ENCODE results near the gene POGZ.
"Not testable (repeated sequence)": the region's sequence is repeated elsewhere in the genome, so short reads cannot be mapped to it uniquely, and the experiment has no call there.

POGZ gene

DNA sequence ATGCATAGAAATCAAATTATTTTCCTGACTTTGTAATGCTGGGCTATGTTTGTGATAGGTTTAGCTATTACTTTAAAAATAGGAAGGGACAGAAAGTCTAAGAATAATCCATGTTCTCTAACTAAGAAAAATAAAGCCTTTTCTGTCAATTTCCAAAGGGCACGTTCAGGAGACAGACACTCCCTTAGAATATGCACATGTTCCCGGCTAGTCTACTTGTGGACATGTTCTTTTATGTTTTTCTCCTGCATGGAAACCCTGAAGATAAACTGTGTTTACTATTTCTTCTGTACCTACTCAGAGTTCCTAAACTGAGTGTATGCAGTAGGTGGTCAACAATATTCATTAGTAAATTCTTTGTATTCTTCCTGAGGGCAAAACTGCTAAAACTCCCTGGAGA lies 47.4 kb downstream of the POGZ start:
- no peak for DNase-seq (ENCODE audit: low read depth in 2 of 2)

DNA sequence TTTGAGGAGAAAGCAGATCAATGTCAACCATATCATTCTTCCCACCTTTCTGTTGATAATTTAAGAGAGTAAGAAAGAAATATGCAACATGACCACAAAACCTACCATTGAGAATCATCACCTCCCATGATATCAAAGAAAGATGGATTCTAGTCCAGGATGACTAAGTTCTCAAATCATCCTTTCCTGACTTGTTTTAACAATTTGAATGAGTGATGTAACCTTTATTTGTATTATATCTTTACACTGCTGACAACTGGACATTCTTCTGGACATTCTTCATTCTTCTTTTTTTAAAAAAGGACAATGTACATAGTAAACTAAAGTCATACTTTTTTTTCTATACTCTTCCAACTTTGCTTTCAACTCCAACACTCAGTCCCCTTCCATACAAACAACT lies 50.4 kb downstream of the POGZ start:
- DNase-seq (ENCODE audit: low read depth in 2 of 2): no peak

DNA sequence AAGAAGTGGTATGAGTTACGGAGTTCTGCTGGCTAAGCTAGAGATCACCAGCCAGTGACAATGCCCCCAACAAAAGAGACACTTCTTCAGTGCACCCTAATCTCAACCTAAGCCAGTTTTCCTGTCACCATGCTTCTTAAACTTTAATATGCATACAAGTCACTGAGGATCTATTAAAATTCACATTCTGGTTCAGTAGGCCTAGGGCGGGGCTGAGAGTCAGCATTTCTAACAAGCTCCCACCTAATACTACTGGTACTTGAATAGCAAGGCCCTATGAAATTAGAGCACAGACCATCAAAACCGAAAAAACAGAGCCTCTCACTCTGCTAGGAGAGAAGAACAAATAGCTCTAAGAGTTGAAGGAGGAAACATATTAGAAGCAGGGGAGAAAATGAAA lies 52.0 kb downstream of the POGZ start:
- DNase-seq (ENCODE audit: low read depth in 2 of 2): no peak

DNA sequence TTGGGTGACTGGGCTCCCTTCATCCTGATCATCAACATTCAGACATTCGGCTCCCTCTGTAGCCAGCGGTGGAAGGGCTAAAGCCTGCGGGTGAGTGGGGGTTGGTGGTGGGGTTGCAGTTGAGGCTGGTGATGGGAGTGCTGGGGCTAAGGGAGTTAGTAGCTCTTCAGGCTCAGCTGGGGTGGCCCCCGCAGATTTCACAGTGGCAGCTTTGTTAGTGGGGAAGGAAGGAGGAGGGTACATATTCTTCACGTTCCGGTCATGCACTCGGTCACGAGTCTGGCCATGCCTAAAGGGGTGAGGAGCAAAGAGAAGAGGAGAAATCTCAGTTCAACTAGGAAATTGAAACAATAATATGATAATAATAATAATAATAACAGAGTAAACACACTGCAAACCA lies 53.1 kb downstream of the POGZ start:
- no peak for DNase-seq (ENCODE audit: low read depth in 2 of 2)

DNA sequence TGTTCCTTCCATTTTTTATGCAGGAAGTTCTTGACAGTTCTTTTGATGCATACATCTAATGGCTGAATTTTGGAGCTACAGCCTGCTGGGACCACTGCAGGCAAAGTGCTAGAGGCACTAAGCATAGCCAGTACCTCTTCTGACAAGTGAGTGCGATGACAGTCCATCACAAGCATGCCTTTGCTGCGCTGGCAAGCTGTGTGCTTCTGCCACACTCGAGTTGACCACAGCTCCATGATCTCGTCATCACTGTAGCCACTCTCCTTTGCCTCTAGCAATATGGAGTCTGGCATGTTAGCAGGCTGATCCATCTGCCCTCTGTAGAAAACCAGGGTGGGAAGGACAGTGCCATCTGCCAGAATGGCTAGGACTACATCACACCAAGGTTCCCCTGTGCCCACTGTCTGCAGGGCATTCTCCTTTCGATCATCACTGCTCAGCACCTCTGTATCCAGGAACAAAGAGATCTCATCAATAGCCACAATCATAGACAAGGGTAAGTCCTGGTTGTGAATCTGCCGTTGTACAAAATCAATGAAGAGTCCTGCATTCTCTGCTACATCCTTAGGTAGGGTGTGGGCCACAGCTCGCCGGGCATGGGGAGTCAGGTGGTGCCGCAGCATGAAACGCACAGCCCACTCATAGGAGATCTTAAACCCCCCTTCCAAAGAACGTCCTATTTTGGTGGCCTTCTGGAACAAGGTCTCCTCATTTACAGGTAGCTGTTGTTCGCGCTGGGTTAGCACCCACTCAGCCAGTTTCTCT lies 53.9 kb downstream of the POGZ start:
- DNase-seq (ENCODE audit: low read depth in 2 of 2): no peak

DNA sequence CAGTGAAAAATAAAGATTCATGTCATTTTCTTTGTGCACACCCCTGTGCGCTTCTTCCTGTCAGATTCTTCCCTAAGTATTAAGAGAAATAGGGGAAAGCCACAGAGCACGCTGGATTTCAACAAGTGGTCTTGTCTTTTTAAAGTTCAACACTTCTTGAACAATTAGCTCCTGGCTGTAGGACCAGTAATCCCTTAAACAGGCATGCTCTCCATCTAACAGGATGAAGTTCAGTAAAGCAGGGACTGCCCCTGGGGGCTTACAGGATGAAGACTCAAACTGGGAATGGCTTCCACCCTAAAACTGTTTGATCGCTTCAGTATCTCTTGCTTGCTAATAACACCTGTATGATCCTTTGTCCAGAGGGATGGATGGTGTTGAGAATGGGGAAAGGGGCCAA lies 55.7 kb downstream of the POGZ start:
- no peak for DNase-seq (ENCODE audit: low read depth in 2 of 2)

DNA sequence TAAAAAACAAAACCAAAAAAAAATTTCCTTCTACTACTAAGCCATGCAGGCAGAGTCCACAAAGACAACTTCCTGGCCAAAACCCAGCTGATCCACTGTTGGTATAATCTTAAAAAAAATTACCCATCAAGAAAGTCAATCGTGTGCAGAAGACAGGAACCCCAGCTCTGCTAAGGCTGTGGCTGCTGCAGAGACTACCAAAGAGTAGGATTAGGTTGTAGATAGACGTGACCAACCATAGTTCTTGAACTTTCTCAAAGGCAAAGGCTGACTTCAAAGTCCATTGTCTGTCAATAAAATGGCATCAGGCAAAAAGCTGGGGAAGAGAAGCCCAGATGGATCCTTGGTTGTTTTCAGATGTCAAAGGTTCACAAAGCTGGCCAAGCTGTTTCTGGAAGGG lies 56.5 kb downstream of the POGZ start:
- no peak for DNase-seq (ENCODE audit: low read depth in 2 of 2)

DNA sequence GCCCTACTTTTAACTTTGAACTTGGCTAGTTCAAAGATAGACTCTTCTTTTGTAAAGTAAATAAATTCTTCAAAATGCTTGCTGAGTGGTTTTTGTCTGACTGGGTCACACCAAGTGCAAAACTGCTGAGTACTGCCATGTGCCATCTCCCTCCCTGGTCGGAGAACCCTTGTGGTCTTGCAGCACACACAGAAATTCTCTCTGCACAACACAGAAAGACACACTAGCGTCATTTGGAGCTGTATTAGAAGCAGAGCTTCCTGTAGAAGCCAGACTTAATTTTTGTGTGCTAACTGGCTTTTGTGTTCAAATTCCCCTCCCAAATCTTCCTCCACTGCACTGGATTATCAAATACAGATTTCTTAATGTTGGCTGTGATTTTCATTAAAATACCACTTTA lies 57.4 kb downstream of the POGZ start:
- no peak for DNase-seq (ENCODE audit: low read depth in 2 of 2)

DNA sequence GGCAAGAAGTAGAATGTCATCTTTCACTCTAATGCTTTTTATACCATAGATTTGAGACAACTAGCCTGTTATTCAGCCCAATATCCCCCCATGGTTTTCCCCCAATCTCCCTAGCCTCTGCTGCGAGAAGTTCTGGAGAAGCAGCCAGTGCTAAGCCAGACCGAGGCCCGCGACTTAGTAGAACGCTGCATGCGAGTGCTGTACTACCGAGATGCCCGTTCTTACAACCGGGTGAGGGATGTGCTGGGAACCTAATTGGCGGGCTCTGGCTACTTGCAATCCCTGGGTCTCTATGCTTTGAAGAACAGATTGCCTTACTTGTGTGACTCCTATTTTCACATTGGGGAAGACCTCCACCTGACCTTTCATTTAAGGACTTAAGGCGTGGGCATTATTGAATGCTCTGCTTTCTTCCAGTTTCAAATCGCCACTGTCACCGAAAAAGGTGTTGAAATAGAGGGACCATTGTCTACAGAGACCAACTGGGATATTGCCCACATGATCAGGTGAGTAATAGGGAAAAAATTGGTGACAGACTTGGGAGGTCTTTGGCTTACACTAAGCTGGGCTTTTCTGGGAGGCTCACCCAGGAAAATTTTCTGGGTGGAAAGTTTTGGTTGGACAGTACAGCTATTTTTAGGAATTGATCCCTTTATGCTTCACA lies 58.0 kb downstream of the POGZ start:
- DNase-seq (ENCODE audit: low read depth in 2 of 2): no peak

DNA sequence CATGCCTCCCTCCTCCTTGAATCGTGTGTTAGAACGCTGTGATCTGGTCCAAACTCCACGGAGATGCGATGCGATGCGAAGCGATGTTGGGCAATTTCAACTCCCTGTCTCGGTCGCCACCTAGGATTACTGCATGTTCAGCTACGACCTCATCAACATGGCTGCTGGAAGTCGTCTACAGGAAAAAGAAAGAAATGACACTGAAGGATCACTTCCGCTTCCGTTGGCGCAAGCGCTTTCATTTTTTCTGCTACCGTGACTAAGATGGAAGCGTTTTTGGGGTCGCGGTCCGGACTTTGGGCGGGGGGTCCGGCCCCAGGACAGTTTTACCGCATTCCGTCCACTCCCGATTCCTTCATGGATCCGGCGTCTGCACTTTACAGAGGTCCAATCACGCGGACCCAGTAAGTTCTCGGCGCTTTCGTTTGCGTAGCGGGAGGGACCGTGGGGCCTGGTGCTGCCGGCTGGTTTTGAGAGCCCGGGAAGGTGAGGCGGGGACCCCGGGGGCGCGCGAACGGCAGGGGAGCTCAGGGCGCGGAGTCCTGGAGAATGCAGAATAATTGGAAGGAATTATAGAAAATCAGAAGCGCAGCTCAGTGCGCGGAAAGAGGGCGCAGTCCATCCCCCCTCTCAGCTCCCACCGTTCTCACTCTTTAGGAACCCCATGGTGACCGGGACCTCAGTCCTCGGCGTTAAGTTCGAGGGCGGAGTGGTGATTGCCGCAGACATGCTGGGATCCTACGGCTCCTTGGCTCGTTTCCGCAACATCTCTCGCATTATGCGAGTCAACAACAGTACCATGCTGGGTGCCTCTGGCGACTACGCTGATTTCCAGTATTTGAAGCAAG lies 59.7 kb downstream of the POGZ start, which contains the start of gene PSMB4:
PSMB4 (plus strand) TSS at position 250 of the 848 bp plus-strand sequence; CDS start at position 265, 15 bp downstream.
- DNase-seq (ENCODE audit: low read depth in 2 of 2): peak; percentile 65

DNA sequence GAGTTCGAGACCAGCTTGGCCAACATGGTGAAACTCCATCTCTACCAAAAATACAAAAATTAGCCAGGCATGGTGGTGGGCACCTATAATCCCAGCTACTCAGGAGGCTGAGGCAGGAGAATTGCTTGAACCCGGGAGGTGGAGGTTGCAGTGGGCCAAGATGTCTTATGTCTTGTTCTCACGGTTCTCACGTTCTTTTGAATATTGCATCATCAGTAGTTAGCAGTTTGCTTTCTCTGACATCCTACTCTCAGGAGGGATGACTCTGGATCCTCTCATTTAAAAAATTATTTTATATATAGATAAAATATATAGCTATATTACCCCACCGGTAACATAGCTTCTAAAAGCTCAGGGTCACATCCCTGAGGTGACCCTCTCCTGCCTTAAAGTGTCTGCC lies 63.0 kb downstream of the POGZ start:
- DNase-seq (ENCODE audit: low read depth in 2 of 2): not testable (repeated sequence)

DNA sequence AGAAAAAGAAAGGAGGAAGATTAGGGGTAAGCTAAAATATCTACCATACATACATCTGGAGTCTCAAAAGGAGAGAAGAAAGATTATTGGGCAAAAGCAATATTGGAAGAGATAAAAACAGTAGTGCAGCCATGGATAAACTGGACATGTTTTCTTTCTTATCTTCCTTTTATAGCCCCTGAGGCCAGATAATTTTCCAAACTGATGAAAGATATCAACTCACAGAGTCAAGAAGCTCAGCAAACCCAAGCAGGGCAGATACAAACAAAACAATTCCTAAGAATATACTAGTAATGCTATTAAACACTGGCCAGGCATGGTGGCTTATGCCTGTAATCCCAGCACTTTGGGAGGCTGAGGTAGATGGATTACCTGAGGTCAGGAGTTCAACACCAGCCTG lies 65.7 kb downstream of the POGZ start:
- no peak for DNase-seq (ENCODE audit: low read depth in 2 of 2)

DNA sequence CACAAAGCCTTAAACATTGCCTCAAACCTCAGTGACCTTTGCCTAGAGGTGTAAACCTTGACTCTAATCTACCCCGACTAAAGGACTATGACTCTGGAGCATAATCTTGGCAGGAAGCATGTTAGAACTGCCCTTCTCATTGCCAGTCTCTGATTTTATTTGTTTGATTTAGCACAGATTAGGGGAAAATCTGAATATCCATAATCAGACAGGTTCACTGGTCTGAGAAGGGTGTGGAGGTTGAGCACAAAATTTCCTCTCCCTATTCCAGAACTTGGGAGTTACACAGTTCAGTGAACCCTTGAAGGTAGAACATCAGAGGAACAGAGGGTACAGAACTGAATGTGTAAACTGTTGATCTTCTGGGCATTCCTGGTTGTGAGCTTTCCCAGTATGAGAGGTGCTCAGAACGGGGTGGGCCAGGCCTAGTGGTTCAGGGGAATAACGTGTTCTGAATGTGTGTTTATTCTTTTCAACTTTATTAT lies 68.2 kb downstream of the POGZ start:
- no peak for DNase-seq (ENCODE audit: low read depth in 2 of 2)

DNA sequence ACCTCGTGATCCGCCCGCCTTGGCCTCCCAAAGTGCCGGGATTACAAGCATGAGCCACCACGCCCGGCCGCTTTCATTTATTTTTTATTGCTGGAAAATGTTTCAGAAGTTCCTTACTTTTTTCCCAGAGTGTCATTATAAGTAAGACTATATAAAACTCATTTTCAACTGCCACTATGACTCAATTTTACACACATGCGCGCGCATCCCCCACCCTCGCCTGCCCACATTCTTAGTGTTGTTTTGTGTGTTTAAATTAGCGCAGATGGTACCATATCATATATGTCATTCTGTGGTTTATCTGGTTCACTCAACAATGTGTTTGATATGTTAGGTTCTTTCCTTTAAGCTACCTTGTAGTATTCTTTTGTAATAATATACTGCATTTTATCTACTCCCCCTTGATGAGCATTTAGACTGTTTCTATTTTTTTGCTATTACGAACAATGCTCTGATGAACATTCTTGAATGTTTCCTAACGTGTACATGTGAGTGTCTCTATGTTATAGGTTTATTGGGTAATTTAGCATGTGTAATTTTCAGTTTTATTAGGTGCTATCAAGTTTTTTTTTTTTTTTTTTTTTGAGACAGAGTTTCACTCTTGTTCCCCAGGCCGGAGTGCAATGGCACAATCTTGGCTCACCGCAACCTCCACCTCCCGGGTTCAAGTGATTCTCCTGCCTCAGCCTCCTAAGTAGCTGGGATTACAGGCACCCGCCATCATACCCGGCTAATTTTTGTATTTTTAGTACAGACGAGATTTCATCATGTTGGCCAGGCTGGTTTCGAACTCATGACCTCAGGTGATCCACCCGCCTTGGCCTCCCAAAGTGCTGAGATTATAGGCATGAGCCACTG lies 68.8 kb downstream of the POGZ start:
- not testable (repeated sequence) for DNase-seq (ENCODE audit: low read depth in 2 of 2)

DNA sequence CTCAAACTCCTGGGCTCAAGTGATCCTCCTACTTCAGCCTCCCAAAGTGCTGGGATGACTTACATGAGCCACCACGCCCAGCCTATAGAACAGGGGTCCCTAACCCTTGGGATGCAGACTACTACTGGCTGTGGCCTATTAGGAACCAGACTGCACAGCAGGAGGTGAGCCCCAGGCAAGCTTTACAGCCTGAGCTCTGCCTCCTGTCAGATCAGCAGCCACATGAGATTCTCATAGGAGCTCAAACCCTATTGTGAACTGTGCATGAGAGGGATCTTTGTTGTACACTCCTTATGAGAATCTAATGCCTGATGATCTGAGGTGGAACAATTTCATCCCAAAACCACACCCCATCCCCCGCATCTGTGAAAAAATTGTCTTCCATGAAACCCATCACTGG lies 73.3 kb downstream of the POGZ start:
- no peak for DNase-seq (ENCODE audit: low read depth in 2 of 2)

DNA sequence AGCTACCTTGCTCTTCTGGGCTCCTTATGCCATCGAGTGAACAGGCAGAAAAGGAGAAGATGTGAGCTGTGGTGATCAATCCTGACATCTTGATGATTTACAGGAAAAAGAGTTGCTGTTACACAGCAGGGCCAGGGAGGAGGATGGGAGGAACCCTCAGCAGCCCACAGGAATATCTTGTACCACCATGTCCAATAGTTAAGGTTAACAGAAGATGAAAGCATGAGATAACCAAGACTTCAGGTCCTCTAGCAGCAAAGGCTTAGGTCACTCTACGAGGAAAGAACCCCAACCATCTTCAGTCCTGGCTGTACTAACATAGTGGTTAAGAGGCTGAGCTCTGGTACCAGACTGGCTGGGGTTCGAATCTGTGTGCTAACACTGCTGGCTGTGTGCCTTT lies 74.7 kb downstream of the POGZ start:
- DNase-seq (ENCODE audit: low read depth in 2 of 2): no peak

DNA sequence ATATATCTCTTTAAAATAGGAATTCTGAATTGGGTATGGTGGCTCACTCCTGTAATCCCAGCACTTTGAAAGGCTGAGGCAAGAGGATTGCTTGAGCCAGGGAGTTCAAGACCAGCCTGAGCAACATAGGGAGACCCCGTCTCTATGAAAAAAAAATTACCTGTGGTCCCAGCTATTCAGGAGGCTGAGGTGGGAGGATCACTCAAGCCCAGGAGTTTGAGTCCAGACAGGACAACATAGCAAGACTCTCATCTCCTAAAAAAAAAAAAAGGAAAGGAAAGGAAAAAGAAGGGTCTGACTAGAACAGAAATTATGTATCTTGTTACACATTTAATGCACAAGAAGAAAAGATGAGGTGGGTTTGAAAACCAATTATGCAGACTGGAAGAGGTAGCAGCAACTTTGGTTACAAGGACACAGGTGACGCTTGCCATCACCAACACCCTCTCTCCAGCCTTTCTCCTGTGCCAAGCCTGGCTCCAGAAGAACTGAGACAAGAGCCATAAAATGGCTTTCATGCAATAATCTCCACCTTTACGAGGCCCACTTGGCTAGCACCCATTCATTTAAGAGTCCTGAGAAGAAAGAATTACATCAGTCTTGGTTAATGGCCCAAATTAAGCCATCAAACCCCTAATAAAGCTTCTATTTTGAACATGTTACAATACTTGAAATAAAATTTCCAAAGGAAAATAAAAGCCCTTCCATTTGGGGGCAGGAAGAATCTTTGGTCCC lies 82.0 kb downstream of the POGZ start:
- DNase-seq (ENCODE audit: low read depth in 2 of 2): no peak

DNA sequence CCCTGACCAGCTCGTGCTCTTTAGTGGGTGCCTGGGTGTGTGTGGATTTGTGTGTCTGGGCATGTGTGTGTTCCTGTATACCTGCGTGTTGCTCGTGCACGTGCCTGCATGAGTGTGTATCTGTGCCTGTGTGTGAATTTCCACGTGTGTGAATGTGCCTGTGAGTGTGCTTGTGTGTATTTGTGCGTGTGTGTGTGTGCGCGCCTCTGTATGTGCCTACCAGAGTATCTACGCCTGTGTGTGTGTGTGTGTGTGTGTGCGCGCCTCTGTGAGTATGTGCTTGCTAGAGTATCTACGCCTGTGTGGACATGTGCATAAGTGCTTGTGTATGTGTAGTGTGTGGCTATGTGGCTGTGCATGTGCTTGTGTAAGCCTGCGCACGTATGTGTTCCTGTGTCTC lies 86.1 kb downstream of the POGZ start:
- no peak for DNase-seq (ENCODE audit: low read depth in 2 of 2)

DNA sequence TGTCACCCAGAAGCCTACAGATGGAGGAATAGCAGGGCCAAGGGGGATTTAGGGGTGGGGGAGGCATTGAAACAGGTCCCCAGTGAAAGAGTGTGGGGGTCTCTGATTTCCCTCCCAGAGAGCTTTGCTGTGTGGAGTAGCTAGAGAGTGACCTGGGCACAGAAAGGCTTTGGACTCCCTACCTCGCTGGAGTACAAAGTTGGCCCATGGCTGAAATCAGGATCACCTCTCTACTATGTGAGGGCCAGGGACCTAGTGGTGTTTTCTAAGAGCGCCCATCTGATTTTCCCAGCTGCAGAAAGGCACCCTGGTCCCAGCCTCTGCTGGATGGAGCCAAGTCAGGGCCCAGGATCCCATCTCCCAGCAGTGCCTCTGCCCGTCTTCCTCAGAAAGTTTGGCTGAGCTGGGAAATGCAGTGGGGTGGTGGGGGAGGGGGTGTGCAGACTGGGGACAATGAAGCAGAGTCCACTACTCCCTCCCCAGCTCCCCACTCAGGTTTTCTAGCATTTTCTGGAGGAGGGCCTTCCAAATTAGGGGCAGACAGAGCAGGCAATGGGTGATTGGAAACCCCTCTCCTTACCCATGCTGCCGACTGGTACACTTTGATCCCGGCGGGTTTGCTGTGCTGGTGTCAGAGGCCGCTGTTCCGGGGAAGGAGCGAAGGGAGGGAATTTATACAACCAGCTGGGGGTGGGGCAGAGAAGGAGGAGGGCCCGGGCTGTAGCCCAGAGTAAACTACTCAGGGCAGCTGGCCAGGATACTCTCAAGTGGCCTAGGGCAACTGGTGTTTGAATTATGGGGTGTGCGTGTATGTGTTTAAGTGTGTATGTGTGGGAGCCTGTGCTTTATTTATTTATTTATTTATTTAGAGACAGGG lies 87.0 kb downstream of the POGZ start, which contains the start of gene SELENBP1:
SELENBP1 (minus strand) TSS at position 648 of the 877 bp plus-strand sequence; CDS start at position 584, 64 bp downstream.
- DNase-seq (ENCODE audit: low read depth in 2 of 2): no peak
